IMR-90 (cell line): ENCODE results near the gene BTBD9. TPM values are rescaled to one million over a fixed set of nuclear protein-coding genes. Genes with fewer than 3 reads are reported as not detected.
A peak's percentile ranks its signal among the peaks of the same experiment; 100 is the strongest.

ENCODE experiments used
- ATAC-seq: fragments of 200-7000 bp; cut with Tn5 transposase; 2 replicates; pipeline ENCODE4 v1.9.1; 2020; ENCODE audit warnings: low read depth, mild to moderate bottlenecking, moderate library complexity
- BruUV-seq: library from RNA; stranded (reverse); fragments of 400-500 nt; replicated peaks from 2 replicates; lab custom pipeline; 2021; lab: Mats Ljungman, UMichigan
- CTCF ChIA-PET: fragments of 300-600 bp; formaldehyde crosslinking; extraction: SDS; loops from one replicate; lab custom pipeline; 2021; ENCODE audit warnings: antibody characterized with exemption; lab: Yijun Ruan, JAX
- POLR2A ChIA-PET: fragments of 300-600 bp; sonication (Branson Sonifier 250); formaldehyde crosslinking; loops from one replicate; lab custom pipeline; 2022; ENCODE audit warnings: antibody characterized with exemption; ENCODE audit not compliant: unreplicated experiment; lab: Charles Lee
- DNase-seq: peaks from one replicate; pipeline ENCODE4 v3.0.0; 2013
- H2AFZ ChIP-seq: replicated peaks from 2 replicates; pipeline ENCODE3; 2013; ENCODE audit warnings: low read length, mild to moderate bottlenecking; ENCODE audit not compliant: poor library complexity
- H2AK5ac ChIP-seq: 2 replicates; pipeline ENCODE4 v1.6.1; 2013; ENCODE audit warnings: low read depth, low read length, inconsistent platforms
- H2AK9ac ChIP-seq: replicated peaks from 2 replicates; pipeline ENCODE3; 2013; ENCODE audit warnings: mild to moderate bottlenecking, low read depth, low read length, moderate library complexity; ENCODE audit not compliant: poor library complexity
- H2BK120ac ChIP-seq: 2 replicates; pipeline ENCODE4 v1.6.1; 2013; ENCODE audit warnings: low read depth, low read length, inconsistent platforms
- H2BK15ac ChIP-seq: 3 replicates; pipeline ENCODE4 v1.6.1; 2013; ENCODE audit warnings: low read depth, low read length, inconsistent platforms
- H2BK20ac ChIP-seq: 2 replicates; pipeline ENCODE4 v1.6.1; 2013; ENCODE audit warnings: low read depth, mild to moderate bottlenecking, inconsistent platforms, low read length, moderate library complexity
- H2BK5ac ChIP-seq: 2 replicates; pipeline ENCODE4 v1.6.1; 2013; ENCODE audit warnings: mild to moderate bottlenecking, low read depth, low read length, inconsistent platforms; ENCODE audit not compliant: poor library complexity, severe bottlenecking
- H3K14ac ChIP-seq: replicated peaks from 2 replicates; pipeline ENCODE4 v1.6.1; 2013; ENCODE audit warnings: low read depth, low read length, inconsistent platforms
- H3K18ac ChIP-seq: 2 replicates; pipeline ENCODE4 v1.6.1; 2013; ENCODE audit warnings: low read depth, low read length, control low read depth
- H3K23ac ChIP-seq: 2 replicates; pipeline ENCODE4 v1.6.1; 2013; ENCODE audit warnings: low read depth, low read length, inconsistent platforms
- H3K27ac ChIP-seq: 2 replicates; pipeline ENCODE4 v1.5.1; 2013; ENCODE audit warnings: mild to moderate bottlenecking, control low read depth, low read length; ENCODE audit not compliant: insufficient read depth
- H3K27me3 ChIP-seq: 2 replicates; pipeline ENCODE4 v1.6.1; 2013; ENCODE audit warnings: low read length; ENCODE audit not compliant: control insufficient read depth, insufficient read depth
- H3K36me3 ChIP-seq: 2 replicates; pipeline ENCODE4 v1.6.1; 2013; ENCODE audit warnings: low read length, mixed read lengths; ENCODE audit not compliant: control insufficient read depth, insufficient read depth
- H3K4ac ChIP-seq: 2 replicates; pipeline ENCODE4 v1.6.1; 2013; ENCODE audit warnings: low read depth, low read length, inconsistent platforms
- H3K4me1 ChIP-seq: 2 replicates; pipeline ENCODE4 v1.6.1; 2013; ENCODE audit warnings: low read length, mixed read lengths; ENCODE audit not compliant: control insufficient read depth, insufficient read depth
- H3K4me2 ChIP-seq: 2 replicates; pipeline ENCODE4 v1.6.1; 2013; ENCODE audit warnings: low read depth, mild to moderate bottlenecking, control low read depth, low read length, moderate library complexity
- H3K4me3 ChIP-seq: 2 replicates; pipeline ENCODE4 v1.5.1; 2013; ENCODE audit warnings: low read depth, mild to moderate bottlenecking, control low read depth, low read length, moderate library complexity; ENCODE audit not compliant: insufficient read depth
- H3K56ac ChIP-seq: 2 replicates; pipeline ENCODE4 v1.6.1; 2013; ENCODE audit warnings: low read length, inconsistent platforms; ENCODE audit not compliant: insufficient read depth; ENCODE audit errors: extremely low read depth
- H3K79me1 ChIP-seq, 2 experiments: 2 replicates each; pipeline ENCODE4 v1.6.1; 2013; ENCODE audit warnings: low read length in 2 of 2, inconsistent platforms in 1 of 2, low read depth in 1 of 2
- H3K9ac ChIP-seq: 2 replicates; pipeline ENCODE4 v1.6.1; 2013; ENCODE audit warnings: low read depth, low read length, control low read depth
- H3K9me1 ChIP-seq: 2 replicates; pipeline ENCODE4 v1.6.1; 2013; ENCODE audit warnings: low read length, inconsistent platforms; ENCODE audit not compliant: insufficient read depth
- H3K9me3 ChIP-seq: 2 replicates; pipeline ENCODE4 v1.6.1; 2013; ENCODE audit warnings: low read length; ENCODE audit not compliant: control insufficient read depth, insufficient read depth
- H4K20me1 ChIP-seq: 2 replicates; pipeline ENCODE4 v1.6.1; 2013; ENCODE audit warnings: low read length, inconsistent platforms; ENCODE audit not compliant: insufficient read depth
- H4K5ac ChIP-seq: 2 replicates; pipeline ENCODE4 v1.6.1; 2013; ENCODE audit warnings: mild to moderate bottlenecking, low read depth, low read length, control low read depth
- H4K8ac ChIP-seq, 2 experiments: 2 replicates each; pipeline ENCODE4 v1.6.1; 2013; ENCODE audit warnings: low read depth in 2 of 2, low read length in 2 of 2, control low read depth in 1 of 2, inconsistent platforms in 1 of 2
- H4K91ac ChIP-seq: 2 replicates; pipeline ENCODE4 v1.6.1; 2013; ENCODE audit warnings: low read depth, low read length, inconsistent platforms; ENCODE audit not compliant: insufficient read depth
- CHD1 ChIP-seq: IDR thresholded peaks from 2 replicates; pipeline ENCODE4 v1.6.1; 2012; ENCODE audit warnings: low read depth, low read length, improper control_type of control experiment
- POLR2A ChIP-seq: IDR thresholded peaks from 2 replicates; pipeline ENCODE4 v1.6.1; 2012; ENCODE audit warnings: mild to moderate bottlenecking, low read depth, low read length
- WGBS, 2 experiments: methylation state at CpG; one replicate each; pipeline versions ENCODE4 v1.1.5 to v1.1.7; 2013; ENCODE audit warnings: missing lambda C conversion rate in 2 of 2; ENCODE audit not compliant: insufficient read length in 1 of 2; ENCODE audit errors: extremely low coverage in 2 of 2; 5-methylcytosine and 5-hydroxymethylcytosine counted together
- dilution Hi-C: fragments of 300-500 bp; cut with HindIII; formaldehyde crosslinking; loops from one replicate; pipeline ENCODE4 v1.14.3; 2018; ENCODE audit warnings: low sequenced_read_pairs; ENCODE audit not compliant: unreplicated experiment
- in situ Hi-C: fragments of 300-500 bp; cut with MboI; formaldehyde crosslinking; loops from 3 replicates; pipeline ENCODE4 v1.14.3; 2019; ENCODE audit warnings: low sequenced_read_pairs, inconsistent platforms, mixed read lengths
- intact Hi-C: fragments of 100-400 bp; cut with micrococcal nuclease; formaldehyde crosslinking; loops from 2 replicates; pipeline ENCODE4 v1.10.0; 2022
- polyA plus RNA-seq, 3 experiments: library from polyadenylated mRNA; depleted of rRNA; stranded (reverse); fragments of >200 nt; gene quantifications; 2 replicates each; pipeline ENCODE4 v1.2.3, GENCODE V29; 2012; ENCODE audit warnings: low replicate concordance in 1 of 3
- total RNA-seq: library from RNA; depleted of rRNA; stranded (reverse); fragments of >200 nt; gene quantifications from 2 replicates; pipeline ENCODE4 v1.2.3, GENCODE V29; 2012

Gene BTBD9
- total and polyA plus RNA-seq, 2 of the 4 experiments (the other 2 are of a cell fraction) = 4.1 to 22.0 TPM

GRCh38 chr6:38178584-38178886 is 461.2 kb downstream of the BTBD9 start:
- no CpG with 5 or more reads among the region's 2 CpGs for WGBS, 2 experiments
- BruUV-seq = no TSS peak
- no peak overlapping the region for H3K4me3 ChIP-seq
- dilution Hi-C loops = no loop called here
- H2BK5ac ChIP-seq = no peak overlapping the region
- no peak overlapping the region for H3K18ac ChIP-seq
- no peak overlapping the region for H4K91ac ChIP-seq
- H2AK5ac ChIP-seq = no peak overlapping the region
- H3K27ac ChIP-seq = no peak overlapping the region
- no peak overlapping the region for H2BK15ac ChIP-seq
- H4K8ac ChIP-seq = no peak overlapping the region
- no peaks in the 10 kb centered on the region for H3K9me3 ChIP-seq
- in situ Hi-C loops = no loop called here
- H2BK20ac ChIP-seq = no peak overlapping the region
- no peak for DNase-seq
- H3K9me1 ChIP-seq = peaks cover 3% of the 10 kb centered on the region; the same call in 1 of the 2 replicates
- H3K36me3 ChIP-seq = peaks cover 2% of the 10 kb centered on the region; the same call in 1 of the 2 replicates
- no peaks in the 10 kb centered on the region for H3K4me1 ChIP-seq
- H2BK120ac ChIP-seq = no peak overlapping the region
- POLR2A ChIA-PET = no interaction called here
- intact Hi-C loops = no loop called here
- ATAC-seq = no peak
- H3K9ac ChIP-seq = no peak overlapping the region
- no peaks in the 10 kb centered on the region; the same call in none of the 2 replicates for H4K20me1 ChIP-seq
- H3K14ac ChIP-seq = no peak overlapping the region
- H2AK9ac ChIP-seq = peak overlapping the region; percentile 46
- H2AFZ ChIP-seq = no peak overlapping the region
- no peak overlapping the region for H3K56ac ChIP-seq
- H3K23ac ChIP-seq = no peak overlapping the region
- no peak overlapping the region for H4K5ac ChIP-seq
- TF ChIP-seq CHD1 = no peak
- no peak for TF ChIP-seq POLR2A
- CTCF ChIA-PET = no interaction called here
- H3K4ac ChIP-seq = no peak overlapping the region
- no peaks in the 10 kb centered on the region; a peak in 2 of 4 replicates for H3K79me1 ChIP-seq
- H3K27me3 ChIP-seq = no peaks in the 10 kb centered on the region
- H3K4me2 ChIP-seq = no peak overlapping the region
